ENCODE results near the gene CLCN7.

DNA sequence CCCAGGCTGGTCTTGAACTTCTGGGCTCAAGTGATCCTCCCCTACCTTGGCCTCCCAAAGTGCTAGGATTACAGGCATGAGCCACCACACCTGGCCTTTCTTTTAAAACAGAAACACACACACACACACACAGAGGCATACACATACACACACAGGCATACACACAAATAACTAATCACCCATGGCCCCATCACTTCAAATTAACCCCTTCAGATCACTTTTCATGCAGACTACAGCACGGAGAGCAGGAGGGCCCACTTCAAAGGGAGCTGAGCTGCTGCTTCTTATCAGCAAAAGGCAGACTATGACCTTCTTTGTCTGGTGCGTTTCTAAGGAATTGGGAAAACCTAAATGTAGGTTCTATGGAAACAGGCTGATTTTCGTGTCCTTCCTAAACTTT lies 1.9 kb downstream of the CLCN7 start:
- TF ChIP-seq CTCF (IDR thresholded peaks at IDR 0.05; ENCODE audit: extremely low read depth in 1 of 2, insufficient read depth in 1 of 2, low read depth in 1 of 2, low read length in 2 of 2) (no peak), POLR2AphosphoS5 (IDR thresholded peaks at IDR 0.05; ENCODE audit: insufficient read depth, low read depth, low read length) (no peak), MAX (IDR thresholded peaks at IDR 0.05; ENCODE audit: insufficient read depth, insufficient read length) (no peak), EZH2 (IDR thresholded peaks at IDR 0.05; ENCODE audit: borderline replicate concordance, low read depth, low read length, severe bottlenecking) (no peak), FOS (IDR thresholded peaks at IDR 0.05; ENCODE audit: borderline replicate concordance, insufficient read depth, low read length) (no peak), MYC (IDR thresholded peaks at IDR 0.05; ENCODE audit: low read depth, low read length) (no peak), POLR2A (IDR thresholded peaks at IDR 0.05; ENCODE audit: low read depth, low read length) (no peak)
